Measurements from ENCODE around the gene DAAM1. TPM values are rescaled to one million over a fixed set of nuclear protein-coding genes. Genes with fewer than 3 reads are reported as not detected.

Gene DAAM1
- total and polyA plus RNA-seq, 4 donors, result 10.4 to 93.3 (median 60.8) TPM

DNA sequence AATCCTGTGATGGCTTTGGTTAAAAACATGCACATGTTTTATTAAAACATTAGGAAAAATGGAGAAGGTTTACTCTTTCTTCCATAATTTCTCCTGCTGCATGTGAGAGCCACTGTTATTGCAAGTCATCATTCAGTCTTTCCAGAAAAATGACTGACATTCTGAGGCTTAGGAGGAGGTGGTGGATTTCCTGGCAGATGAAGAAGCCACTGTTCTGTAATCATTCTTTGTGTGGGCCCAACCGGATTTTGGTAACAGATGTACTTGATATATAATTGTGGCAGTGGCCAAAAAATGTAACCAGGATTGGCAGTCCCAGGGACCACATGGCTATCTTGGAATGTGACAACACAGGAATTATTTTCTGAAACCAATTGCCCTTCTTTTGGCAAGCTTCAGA is 120.2 kb downstream of the DAAM1 start:
- peak overlapping the region in 1 of 2 donors; percentile 7 for H3K27ac ChIP-seq (ENCODE audit: low read depth in 1 of 2, low read length in 2 of 2)

DNA sequence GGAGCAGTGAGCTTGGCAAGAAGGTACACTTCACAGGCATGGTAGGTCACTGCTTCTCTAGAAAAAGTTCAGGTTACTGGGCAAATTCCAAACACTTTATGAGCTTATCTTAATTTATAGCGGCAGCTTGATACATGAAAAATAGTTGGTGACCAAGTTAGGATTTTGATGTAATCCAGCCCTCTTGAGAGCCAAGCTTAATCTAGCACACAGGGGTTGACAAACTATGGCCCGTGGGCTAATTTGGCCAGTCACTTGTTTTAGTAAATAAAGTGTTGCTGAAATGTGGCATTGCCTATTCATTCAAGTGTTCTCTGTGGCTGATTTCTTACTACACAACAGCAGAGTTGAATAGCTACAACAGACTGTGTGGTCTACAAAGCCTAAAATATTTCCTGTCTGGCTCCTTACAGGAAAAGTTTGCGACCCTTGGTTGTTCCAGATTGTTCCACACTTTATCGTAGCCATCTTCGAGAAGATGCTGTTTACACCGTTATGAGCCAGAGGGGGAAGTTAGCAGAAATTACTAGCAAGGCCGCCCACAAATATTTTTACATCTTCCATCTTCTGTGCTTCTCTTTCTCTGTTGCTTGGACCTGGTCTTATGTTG is 120.9 kb downstream of the DAAM1 start:
- intact Hi-C loops (cut with DNase I), result no loop called here
- no peak for DNase-seq
- peaks cover 0 to 2% of the 10 kb centered on the region in 2 donors for H3K36me3 ChIP-seq (ENCODE audit: control insufficient read depth in 1 of 2, insufficient read depth in 2 of 2, low read length in 1 of 2)
- H3K27me3 ChIP-seq (ENCODE audit: control insufficient read depth in 1 of 2, insufficient read depth in 2 of 2, low read length in 1 of 2), result peaks cover 0 to 2% of the 10 kb centered on the region in 2 donors
- no peaks in the 10 kb centered on the region for H3K9me3 ChIP-seq (ENCODE audit: control insufficient read depth, low read length)
- peak overlapping the region; percentile 51 to 76 for H3K27ac ChIP-seq (ENCODE audit: low read depth in 1 of 2, low read length in 2 of 2)
- H3K4me3 ChIP-seq (ENCODE audit: low read length in 2 of 2), result no peak overlapping the region
- H3K4me1 ChIP-seq (ENCODE audit: control insufficient read depth in 1 of 2, insufficient read depth in 2 of 2, low read length in 2 of 2), result peaks cover 3 to 23% of the 10 kb centered on the region in 2 donors
- ATAC-seq (ENCODE audit: low FRiP score), result no peak
- WGBS, 2 donors, result 20 to 22% methylated on average over 7 of the region's 7 CpGs

More for the DNA sequence above, 120.2 kb downstream of the DAAM1 start:
- H3K36me3 ChIP-seq (ENCODE audit: control insufficient read depth in 1 of 2, insufficient read depth in 2 of 2, low read length in 1 of 2), result peaks cover 0 to 2% of the 10 kb centered on the region in 2 donors
- no peaks in the 10 kb centered on the region for H3K9me3 ChIP-seq (ENCODE audit: control insufficient read depth, low read length)
- intact Hi-C loops (cut with DNase I), result no loop called here
- peaks cover 0 to 2% of the 10 kb centered on the region in 2 donors for H3K27me3 ChIP-seq (ENCODE audit: control insufficient read depth in 1 of 2, insufficient read depth in 2 of 2, low read length in 1 of 2)
- ATAC-seq (ENCODE audit: low FRiP score) (no peak), DNase-seq (no peak)
- whole genome bisulfite sequencing, 2 donors, result 4 to 10% methylated on average over 1 of the region's 1 CpG
- H3K4me3 ChIP-seq (ENCODE audit: low read length in 2 of 2), result no peak overlapping the region
- peaks cover 3 to 19% of the 10 kb centered on the region in 2 donors for H3K4me1 ChIP-seq (ENCODE audit: control insufficient read depth in 1 of 2, insufficient read depth in 2 of 2, low read length in 2 of 2)

GRCh38 chr14:59310633-59311032 is 122.2 kb downstream of the DAAM1 start:
- H3K27me3 ChIP-seq (ENCODE audit: control insufficient read depth in 1 of 2, insufficient read depth in 2 of 2, low read length in 1 of 2), result peaks cover 0 to 2% of the 10 kb centered on the region in 2 donors
- intact Hi-C loops (cut with DNase I), result no loop called here
- H3K27ac ChIP-seq (ENCODE audit: low read depth in 1 of 2, low read length in 2 of 2), result no peak overlapping the region
- ATAC-seq (ENCODE audit: low FRiP score) (no peak), DNase-seq (no peak)
- H3K9me3 ChIP-seq (ENCODE audit: control insufficient read depth, low read length), result no peaks in the 10 kb centered on the region
- peaks cover 0 to 2% of the 10 kb centered on the region in 2 donors for H3K36me3 ChIP-seq (ENCODE audit: control insufficient read depth in 1 of 2, insufficient read depth in 2 of 2, low read length in 1 of 2)
- no peak overlapping the region for H3K4me3 ChIP-seq (ENCODE audit: low read length in 2 of 2)
- 65% methylated on average over 3 of the region's 3 CpGs for WGBS, 2 donors
- peaks cover 3 to 22% of the 10 kb centered on the region in 2 donors for H3K4me1 ChIP-seq (ENCODE audit: control insufficient read depth in 1 of 2, insufficient read depth in 2 of 2, low read length in 2 of 2)

DNA sequence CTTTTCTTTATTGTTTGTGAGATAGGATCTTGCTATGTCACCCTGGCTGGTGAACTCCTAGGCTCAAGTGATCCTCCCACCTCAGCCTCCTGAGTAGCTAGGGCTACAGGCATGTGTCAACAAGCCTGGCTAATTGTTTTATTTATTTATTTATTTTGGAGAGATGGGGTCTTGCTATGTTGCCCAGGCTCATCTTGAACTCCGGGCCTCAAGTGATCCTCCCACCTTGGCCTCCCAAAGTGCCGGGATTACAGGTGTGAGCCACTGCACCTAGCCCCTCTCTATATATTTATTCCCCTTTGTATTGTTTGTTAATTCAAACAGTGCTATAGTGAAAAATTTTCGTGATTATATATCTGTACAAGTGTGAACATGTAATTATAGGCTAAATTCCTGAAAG is 123.3 kb downstream of the DAAM1 start:
- DNase-seq (no peak), ATAC-seq (ENCODE audit: low FRiP score) (no peak)
- Histone ChIP-seq H3K4me3 (ENCODE audit: low read length in 2 of 2) (no peak overlapping the region), H3K9me3 (ENCODE audit: control insufficient read depth, low read length) (no peaks in the 10 kb centered on the region), H3K36me3 (ENCODE audit: control insufficient read depth in 1 of 2, insufficient read depth in 2 of 2, low read length in 1 of 2) (peaks cover 0 to under 1% of the 10 kb centered on the region in 2 donors), H3K27me3 (ENCODE audit: control insufficient read depth in 1 of 2, insufficient read depth in 2 of 2, low read length in 1 of 2) (peaks cover 0 to under 1% of the 10 kb centered on the region in 2 donors), H3K27ac (ENCODE audit: low read depth in 1 of 2, low read length in 2 of 2) (no peak overlapping the region), H3K4me1 (ENCODE audit: control insufficient read depth in 1 of 2, insufficient read depth in 2 of 2, low read length in 2 of 2) (peaks cover 3 to 20% of the 10 kb centered on the region in 2 donors)
- intact Hi-C loops (cut with DNase I), result no loop called here
- 88 to 92% methylated on average over 3 of the region's 3 CpGs for WGBS, 2 donors

DNA sequence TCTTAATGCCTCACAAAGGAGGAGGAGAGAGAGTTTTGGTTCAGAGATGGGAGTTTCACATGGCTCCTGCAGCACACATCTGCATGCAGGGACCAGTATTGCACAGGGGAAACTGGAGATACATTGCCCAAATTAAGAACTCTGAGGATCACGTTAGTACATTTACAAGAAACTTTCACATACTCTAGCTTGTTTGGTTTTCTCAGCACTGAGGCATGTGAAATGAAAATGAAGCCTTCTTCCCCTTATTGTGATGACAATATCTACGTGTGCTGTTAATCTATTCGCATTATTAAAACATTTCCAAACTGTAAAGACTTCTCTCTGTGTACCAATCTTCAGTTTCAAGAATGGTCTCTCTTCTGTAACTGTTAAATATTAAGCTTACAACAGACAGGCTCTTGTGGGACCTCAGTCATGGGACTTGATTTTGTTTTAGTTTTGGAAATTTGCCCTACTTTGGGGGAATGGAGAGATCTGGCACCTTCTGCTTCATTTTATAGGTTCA is 124.7 kb downstream of the DAAM1 start:
- Histone ChIP-seq H3K36me3 (ENCODE audit: control insufficient read depth in 1 of 2, insufficient read depth in 2 of 2, low read length in 1 of 2) (peaks cover 0 to 3% of the 10 kb centered on the region in 2 donors), H3K27ac (ENCODE audit: low read depth in 1 of 2, low read length in 2 of 2) (peak overlapping the region in 1 of 2 donors; percentile 40), H3K4me3 (ENCODE audit: low read length in 2 of 2) (no peak overlapping the region), H3K27me3 (ENCODE audit: control insufficient read depth in 1 of 2, insufficient read depth in 2 of 2, low read length in 1 of 2) (no peaks in the 10 kb centered on the region), H3K9me3 (ENCODE audit: control insufficient read depth, low read length) (no peaks in the 10 kb centered on the region), H3K4me1 (ENCODE audit: control insufficient read depth in 1 of 2, insufficient read depth in 2 of 2, low read length in 2 of 2) (peaks cover 8 to 31% of the 10 kb centered on the region in 2 donors)
- no peak for DNase-seq
- 7 to 10% methylated on average over 3 of the region's 3 CpGs for WGBS, 2 donors
- ATAC-seq (ENCODE audit: low FRiP score), result no peak
- intact Hi-C loops (cut with DNase I), result no loop called here

DNA sequence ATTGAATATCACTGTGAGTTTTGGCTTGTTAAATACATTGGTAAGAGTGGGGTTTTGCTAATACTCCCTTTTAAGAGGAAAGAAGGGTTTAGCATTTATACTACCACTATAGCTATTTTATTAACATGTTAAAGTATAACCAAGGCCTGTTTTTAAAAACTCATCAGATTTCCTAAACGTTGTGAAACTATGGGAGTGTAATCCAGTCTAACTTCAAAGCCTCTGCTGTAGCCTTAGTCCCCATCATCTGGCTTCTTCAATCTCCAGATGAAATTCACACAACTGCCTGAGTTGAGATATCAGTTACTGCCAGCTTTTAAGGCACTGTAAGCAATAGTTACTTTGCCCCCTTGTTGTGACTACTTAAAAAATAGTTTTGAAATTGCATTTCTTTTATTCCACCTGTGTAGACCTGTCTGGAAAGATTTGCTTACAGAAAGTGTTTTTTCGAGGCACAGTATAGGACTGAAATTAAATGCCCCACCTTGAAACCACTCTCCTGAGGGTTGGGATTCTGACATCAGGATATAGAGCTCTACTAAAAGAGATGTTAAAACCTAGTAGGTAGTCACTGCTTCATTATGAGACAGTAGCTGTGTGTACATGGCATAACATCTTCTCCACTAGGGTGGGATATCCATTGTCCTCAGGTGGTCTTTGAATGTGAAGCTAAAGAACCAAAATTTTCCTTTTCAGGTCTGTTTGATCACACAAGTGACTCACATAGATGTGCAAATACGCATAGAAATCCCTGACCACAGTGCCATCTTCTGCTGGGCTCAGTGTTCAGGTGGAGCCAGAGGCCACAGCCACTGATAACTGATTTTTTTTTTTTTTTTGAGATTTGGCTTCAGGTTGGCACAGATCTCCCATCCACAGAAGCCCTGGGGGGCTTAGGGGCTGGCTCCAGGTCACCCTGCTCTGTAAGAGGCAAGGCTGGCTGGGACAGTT is 125.5 kb downstream of the DAAM1 start:
- no peaks in the 10 kb centered on the region for H3K9me3 ChIP-seq (ENCODE audit: control insufficient read depth, low read length)
- peaks cover 0 to 3% of the 10 kb centered on the region in 2 donors for H3K36me3 ChIP-seq (ENCODE audit: control insufficient read depth in 1 of 2, insufficient read depth in 2 of 2, low read length in 1 of 2)
- no peak for ATAC-seq (ENCODE audit: low FRiP score)
- WGBS, 2 donors, result 56 to 62% methylated on average over 3 of the region's 3 CpGs
- H3K4me1 ChIP-seq (ENCODE audit: control insufficient read depth in 1 of 2, insufficient read depth in 2 of 2, low read length in 2 of 2), result peaks cover 9 to 26% of the 10 kb centered on the region in 2 donors
- no peak overlapping the region for H3K4me3 ChIP-seq (ENCODE audit: low read length in 2 of 2)
- intact Hi-C loops (cut with DNase I), result no loop called here
- no peaks in the 10 kb centered on the region for H3K27me3 ChIP-seq (ENCODE audit: control insufficient read depth in 1 of 2, insufficient read depth in 2 of 2, low read length in 1 of 2)
- no peak for DNase-seq
- H3K27ac ChIP-seq (ENCODE audit: low read depth in 1 of 2, low read length in 2 of 2), result peak overlapping the region in 1 of 2 donors; percentile 28

DNA sequence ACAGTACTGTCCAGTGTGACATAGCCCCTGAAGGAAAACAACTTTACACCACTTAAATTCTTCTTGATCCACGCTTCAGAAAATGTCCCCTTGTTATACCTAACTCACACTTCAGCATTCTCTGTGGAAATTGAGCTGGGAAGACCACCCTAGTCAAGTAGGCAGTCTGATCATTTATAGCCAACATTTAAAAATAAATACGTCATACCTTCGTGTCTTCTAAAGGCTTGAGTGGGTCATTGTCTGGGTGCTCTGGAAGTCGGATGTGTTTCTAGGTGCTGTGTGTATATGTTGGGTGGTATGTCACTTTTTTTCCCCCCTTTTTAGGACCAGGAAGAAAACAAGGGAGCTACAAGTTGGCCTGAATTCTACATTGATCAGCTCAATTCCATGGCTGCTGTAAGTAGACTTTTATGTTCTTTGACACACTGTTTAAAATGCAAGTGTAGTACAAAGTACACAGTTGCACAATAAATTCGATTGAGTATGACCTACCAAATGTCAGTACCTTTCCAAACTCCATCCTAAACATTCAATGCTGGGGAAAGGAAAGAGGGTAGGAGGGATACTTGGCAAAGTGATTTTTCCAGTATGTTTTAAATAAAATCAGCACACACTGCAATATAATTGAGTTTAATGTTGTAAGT is 126.6 kb downstream of the DAAM1 start:
- H3K27me3 ChIP-seq (ENCODE audit: control insufficient read depth in 1 of 2, insufficient read depth in 2 of 2, low read length in 1 of 2), result no peaks in the 10 kb centered on the region
- no peak for ATAC-seq (ENCODE audit: low FRiP score)
- peaks cover 0 to 3% of the 10 kb centered on the region in 2 donors for H3K36me3 ChIP-seq (ENCODE audit: control insufficient read depth in 1 of 2, insufficient read depth in 2 of 2, low read length in 1 of 2)
- intact Hi-C loops (cut with DNase I), result loop anchor here in 1 of 2 donors (5.0 kb wide), 1 partner anchor 123 kb away; no protein-coding TSS in a partner anchor
- no peaks in the 10 kb centered on the region for H3K9me3 ChIP-seq (ENCODE audit: control insufficient read depth, low read length)
- WGBS, 2 donors, result 78 to 87% methylated on average over 5 of the region's 5 CpGs
- peaks cover 8 to 24% of the 10 kb centered on the region in 2 donors for H3K4me1 ChIP-seq (ENCODE audit: control insufficient read depth in 1 of 2, insufficient read depth in 2 of 2, low read length in 2 of 2)
- H3K27ac ChIP-seq (ENCODE audit: low read depth in 1 of 2, low read length in 2 of 2), result no peak overlapping the region
- DNase-seq, result no peak
- no peak overlapping the region for H3K4me3 ChIP-seq (ENCODE audit: low read length in 2 of 2)

DNA sequence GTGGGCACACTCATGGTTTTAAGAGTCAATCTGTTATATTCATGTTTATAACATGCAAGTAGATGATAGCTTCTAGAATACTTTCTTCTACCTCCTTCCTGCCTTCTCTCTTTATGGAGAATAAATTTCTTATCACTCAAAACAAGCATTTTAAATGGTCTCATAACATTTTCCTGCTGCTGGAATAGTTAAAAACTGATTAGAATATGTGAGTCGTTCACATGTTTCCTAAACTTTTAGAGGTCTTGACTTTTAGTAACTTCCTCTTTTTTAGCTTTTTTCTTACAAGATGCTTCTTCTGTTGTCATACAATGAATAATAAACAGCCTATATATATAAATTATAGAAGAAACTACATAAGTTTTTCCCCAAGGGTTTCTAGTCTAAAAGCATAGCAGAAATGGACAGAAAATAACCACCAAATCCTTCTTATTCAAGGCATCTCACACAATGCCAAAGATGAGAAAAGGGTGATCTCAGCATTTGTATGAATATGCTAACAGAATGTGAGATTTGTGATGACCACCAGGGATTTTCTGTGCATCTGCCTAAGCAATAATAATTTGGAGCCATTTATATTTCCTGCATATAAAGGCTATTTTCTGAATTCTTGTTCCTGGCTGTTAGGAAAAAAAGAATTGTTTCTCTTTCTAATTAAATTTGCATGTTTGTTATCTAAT is 127.8 kb downstream of the DAAM1 start:
- ATAC-seq (ENCODE audit: low FRiP score) (no peak), DNase-seq (no peak)
- Histone ChIP-seq H3K36me3 (ENCODE audit: control insufficient read depth in 1 of 2, insufficient read depth in 2 of 2, low read length in 1 of 2) (peaks cover 0 to 3% of the 10 kb centered on the region in 2 donors), H3K9me3 (ENCODE audit: control insufficient read depth, low read length) (no peaks in the 10 kb centered on the region), H3K27ac (ENCODE audit: low read depth in 1 of 2, low read length in 2 of 2) (no peak overlapping the region), H3K27me3 (ENCODE audit: control insufficient read depth in 1 of 2, insufficient read depth in 2 of 2, low read length in 1 of 2) (no peaks in the 10 kb centered on the region), H3K4me3 (ENCODE audit: low read length in 2 of 2) (no peak overlapping the region), H3K4me1 (ENCODE audit: control insufficient read depth in 1 of 2, insufficient read depth in 2 of 2, low read length in 2 of 2) (peaks cover 8 to 24% of the 10 kb centered on the region in 2 donors)
- WGBS, 2 donors, result 19 to 23% methylated on average over 1 of the region's 1 CpG
- intact Hi-C loops (cut with DNase I), result loop anchor here in 1 of 2 donors (5.0 kb wide), 1 partner anchor 124 kb away; no protein-coding TSS in a partner anchor
